ENCODE results near the gene FAM184A. TPM values are rescaled to one million over a fixed set of nuclear protein-coding genes. Genes with fewer than 3 reads are reported as not detected.

The FAM184A gene
- polyA plus RNA-seq, 1 experiment: not detected

DNA sequence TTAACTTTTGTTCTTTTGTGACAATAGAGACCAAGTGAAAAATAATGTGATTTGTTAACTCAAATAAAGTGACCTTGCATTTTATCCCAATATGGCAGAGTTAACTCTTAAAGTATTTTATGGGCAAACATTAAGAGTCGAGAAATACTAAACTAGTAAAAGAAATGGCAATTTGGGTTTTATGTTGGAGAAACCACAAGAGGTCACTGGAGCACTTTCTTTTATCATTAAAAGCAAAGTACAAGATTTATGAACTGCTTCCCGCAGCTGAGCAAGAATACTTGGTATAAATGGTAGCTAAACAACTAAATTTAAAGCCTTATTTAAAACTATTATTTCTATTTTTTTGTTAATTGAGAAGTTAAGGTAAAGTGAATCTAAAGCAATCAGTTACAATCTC is 110.0 kb downstream of the FAM184A start:
- CTCF ChIA-PET: interaction anchor here (0.9 to 1.7 kb wide), 4 partner anchors 10 to 142 kb away, joined by 3 to 11 read pairs (median 3); no protein-coding TSS in a partner anchor
- H3K4me3 ChIP-seq (ENCODE audit: low read depth, low read length): no peak overlapping the region
- H3K27me3 ChIP-seq (ENCODE audit: control insufficient read depth, insufficient read depth, low read length): no peaks in the 10 kb centered on the region
- DNase-seq (ENCODE audit: low read depth): no peak
- POLR2A ChIA-PET: no interaction called here
- TF ChIP-seq, protein P1, sequence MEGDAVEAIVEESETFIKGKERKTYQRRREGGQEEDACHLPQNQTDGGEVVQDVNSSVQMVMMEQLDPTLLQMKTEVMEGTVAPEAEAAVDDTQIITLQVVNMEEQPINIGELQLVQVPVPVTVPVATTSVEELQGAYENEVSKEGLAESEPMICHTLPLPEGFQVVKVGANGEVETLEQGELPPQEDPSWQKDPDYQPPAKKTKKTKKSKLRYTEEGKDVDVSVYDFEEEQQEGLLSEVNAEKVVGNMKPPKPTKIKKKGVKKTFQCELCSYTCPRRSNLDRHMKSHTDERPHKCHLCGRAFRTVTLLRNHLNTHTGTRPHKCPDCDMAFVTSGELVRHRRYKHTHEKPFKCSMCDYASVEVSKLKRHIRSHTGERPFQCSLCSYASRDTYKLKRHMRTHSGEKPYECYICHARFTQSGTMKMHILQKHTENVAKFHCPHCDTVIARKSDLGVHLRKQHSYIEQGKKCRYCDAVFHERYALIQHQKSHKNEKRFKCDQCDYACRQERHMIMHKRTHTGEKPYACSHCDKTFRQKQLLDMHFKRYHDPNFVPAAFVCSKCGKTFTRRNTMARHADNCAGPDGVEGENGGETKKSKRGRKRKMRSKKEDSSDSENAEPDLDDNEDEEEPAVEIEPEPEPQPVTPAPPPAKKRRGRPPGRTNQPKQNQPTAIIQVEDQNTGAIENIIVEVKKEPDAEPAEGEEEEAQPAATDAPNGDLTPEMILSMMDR (IDR thresholded peaks at IDR 0.05; ENCODE audit: insufficient read depth, low read depth, low read length): peak; percentile 13; the same call in 1 of the 2 replicates
- no peaks in the 10 kb centered on the region for H3K36me3 ChIP-seq (ENCODE audit: control insufficient read depth, insufficient read depth, low read length)

DNA sequence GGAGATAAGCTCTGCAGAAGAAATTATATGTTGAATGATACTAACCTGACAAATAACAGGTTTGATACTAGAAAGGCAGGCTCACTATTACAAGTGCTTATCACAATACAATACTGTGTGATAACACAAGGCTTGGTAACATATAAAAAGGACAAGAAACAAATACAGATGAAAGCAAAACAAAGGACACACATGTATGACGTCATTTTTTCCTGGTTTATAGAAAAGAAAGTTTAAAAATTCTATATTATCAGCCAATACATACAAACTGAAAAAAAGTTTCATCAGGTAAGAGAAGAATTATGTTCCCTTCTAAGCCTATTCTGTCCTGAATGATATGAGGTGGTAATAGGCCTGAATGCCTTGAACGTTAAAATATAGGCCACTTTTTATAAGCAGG is 111.2 kb downstream of the FAM184A start:
- Histone ChIP-seq H3K36me3 (ENCODE audit: control insufficient read depth, insufficient read depth, low read length) (no peaks in the 10 kb centered on the region), H3K27me3 (ENCODE audit: control insufficient read depth, insufficient read depth, low read length) (no peaks in the 10 kb centered on the region), H3K4me3 (ENCODE audit: low read depth, low read length) (no peak overlapping the region)
- CTCF ChIA-PET: interaction anchor here (1.3 to 1.7 kb wide), 2 partner anchors 12 to 143 kb away, joined by 3 to 11 read pairs; no protein-coding TSS in a partner anchor
- POLR2A ChIA-PET: no interaction called here
- TF ChIP-seq, protein P1 (IDR thresholded peaks at IDR 0.05; ENCODE audit: insufficient read depth, low read depth, low read length): no peak
- no peak for DNase-seq (ENCODE audit: low read depth)

DNA sequence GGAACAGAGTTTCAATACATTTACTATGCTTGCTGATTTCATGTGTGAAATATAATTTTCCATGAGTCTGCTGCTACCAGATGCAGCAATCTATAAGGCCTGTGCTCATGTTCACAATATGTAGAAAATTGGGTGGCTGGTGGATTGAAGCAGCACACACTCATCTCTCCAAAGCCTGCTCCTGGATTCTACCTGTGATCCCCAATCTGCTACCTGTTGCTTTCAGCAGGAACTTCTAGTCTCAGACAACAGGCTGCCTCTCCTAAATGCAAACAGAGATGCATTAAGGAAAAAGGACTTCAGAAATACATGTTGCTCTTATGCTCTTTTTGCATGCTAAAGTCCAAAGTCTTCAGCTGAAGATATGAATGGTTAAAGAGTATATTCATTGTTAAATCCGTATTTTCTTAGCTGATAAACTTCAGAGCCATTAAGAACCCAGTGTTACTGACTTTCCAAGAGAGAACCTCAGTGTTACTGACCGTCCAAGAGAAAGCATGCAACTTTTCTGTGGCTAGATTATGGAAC is 112.6 kb downstream of the FAM184A start:
- TF ChIP-seq, protein P1 (IDR thresholded peaks at IDR 0.05; ENCODE audit: insufficient read depth, low read depth, low read length): no peak
- ChIA-PET POLR2A (no interaction called here), CTCF (interaction anchor here (2.4 kb wide), 1 partner anchor 145 kb away, joined by 9 read pairs; no protein-coding TSS in a partner anchor)
- no peaks in the 10 kb centered on the region for H3K36me3 ChIP-seq (ENCODE audit: control insufficient read depth, insufficient read depth, low read length)
- DNase-seq (ENCODE audit: low read depth): no peak
- H3K27me3 ChIP-seq (ENCODE audit: control insufficient read depth, insufficient read depth, low read length): no peaks in the 10 kb centered on the region
- no peak overlapping the region for H3K4me3 ChIP-seq (ENCODE audit: low read depth, low read length)

DNA sequence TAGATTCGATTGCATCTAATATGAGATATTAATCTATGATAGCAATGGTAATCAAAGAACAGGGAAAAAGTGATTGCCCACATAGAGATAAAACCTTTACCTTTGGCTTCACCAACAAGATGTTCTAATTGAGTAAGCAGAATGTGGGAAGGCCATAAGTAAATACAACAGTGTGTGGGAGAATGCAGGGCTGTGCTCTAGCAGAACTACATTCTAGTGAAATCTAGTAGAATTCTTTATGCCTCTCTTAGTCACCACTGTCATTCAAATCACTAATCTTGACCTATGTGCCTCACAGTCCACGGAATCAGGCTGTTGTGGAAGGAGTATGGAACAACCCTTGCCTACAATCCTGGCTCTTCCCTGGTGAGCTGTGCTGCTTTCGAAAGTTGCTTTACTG is 113.1 kb downstream of the FAM184A start:
- no peak overlapping the region for H3K4me3 ChIP-seq (ENCODE audit: low read depth, low read length)
- H3K27me3 ChIP-seq (ENCODE audit: control insufficient read depth, insufficient read depth, low read length): no peaks in the 10 kb centered on the region
- CTCF ChIA-PET: interaction anchor here (2.4 kb wide), 1 partner anchor 145 kb away, joined by 9 read pairs; no protein-coding TSS in a partner anchor
- POLR2A ChIA-PET: no interaction called here
- TF ChIP-seq, protein P1 (IDR thresholded peaks at IDR 0.05; ENCODE audit: insufficient read depth, low read depth, low read length): no peak
- DNase-seq (ENCODE audit: low read depth): no peak
- H3K36me3 ChIP-seq (ENCODE audit: control insufficient read depth, insufficient read depth, low read length): no peaks in the 10 kb centered on the region

DNA sequence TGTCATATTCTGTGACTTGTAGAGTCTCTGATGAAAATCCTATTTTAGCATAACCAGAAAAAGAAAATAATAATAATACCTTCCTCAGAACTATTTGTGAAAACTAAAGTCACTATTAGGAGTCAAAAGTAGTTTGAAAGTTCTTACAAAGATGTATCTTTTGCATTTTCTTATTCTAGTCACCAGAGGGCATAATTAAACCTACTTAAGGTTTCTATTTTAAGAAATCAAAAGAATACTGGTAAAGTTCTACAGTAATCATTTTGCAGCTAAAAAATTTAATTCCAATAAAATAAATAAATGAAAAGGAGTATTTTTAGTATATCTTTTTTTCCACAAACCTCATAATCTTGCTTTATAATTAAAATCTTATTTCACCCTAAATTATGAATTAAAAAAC is 115.5 kb downstream of the FAM184A start:
- no peaks in the 10 kb centered on the region for H3K36me3 ChIP-seq (ENCODE audit: control insufficient read depth, insufficient read depth, low read length)
- CTCF ChIA-PET: interaction anchor here (0.6 to 2.5 kb wide), 5 partner anchors 9 to 150 kb away, joined by 3 to 17 read pairs (median 4); no protein-coding TSS in a partner anchor
- no peaks in the 10 kb centered on the region for H3K27me3 ChIP-seq (ENCODE audit: control insufficient read depth, insufficient read depth, low read length)
- POLR2A ChIA-PET: no interaction called here
- TF ChIP-seq, protein P1 (IDR thresholded peaks at IDR 0.05; ENCODE audit: insufficient read depth, low read depth, low read length): peak; percentile 17; the same call in 1 of the 2 replicates
- H3K4me3 ChIP-seq (ENCODE audit: low read depth, low read length): no peak overlapping the region
- no peak for DNase-seq (ENCODE audit: low read depth)
